SU-DHL-6 (cell line): Measurements from ENCODE around the gene UBE2E3.

Source experiments
- H2AFZ ChIP-seq: fragments of 200-600 bp; sonication (generic); 2 replicates; pipeline ENCODE4 v1.6.1; 2014; ENCODE audit warnings: low read depth, mild to moderate bottlenecking, moderate library complexity, mixed read lengths, antibody characterized with exemption, low read length; ENCODE audit not compliant: severe bottlenecking
- H3F3A ChIP-seq: fragments of 200-600 bp; shearing (Covaris generic); 2 replicates; pipeline ENCODE4 v1.6.0; 2016; ENCODE audit warnings: antibody characterized with exemption, mild to moderate bottlenecking; ENCODE audit not compliant: insufficient read depth
- H3K27ac ChIP-seq: fragments of 200-600 bp; sonication (generic); 2 replicates; pipeline ENCODE4 v1.5.1; 2016; ENCODE audit warnings: low read depth, mild to moderate bottlenecking, low read length, moderate library complexity, mixed read lengths
- H3K27me3 ChIP-seq: fragments of 200-600 bp; sonication (generic), shearing (Covaris generic); 2 replicates; pipeline ENCODE4 v1.6.0; 2014; ENCODE audit warnings: mild to moderate bottlenecking, low read length
- H3K36me3 ChIP-seq: fragments of 200-600 bp; sonication (generic); 2 replicates; pipeline ENCODE4 v1.6.1; 2014; ENCODE audit warnings: mild to moderate bottlenecking, low read length, mixed read lengths
- H3K4me2 ChIP-seq: fragments of 300-600, 200-600 bp; shearing (Covaris generic), sonication (generic); 2 replicates; pipeline ENCODE4 v1.6.0; 2014; ENCODE audit warnings: low read length, low read depth, mild to moderate bottlenecking; ENCODE audit not compliant: poor library complexity, severe bottlenecking
- H3K4me3 ChIP-seq: fragments of 200-600 bp; sonication (generic); 2 replicates; pipeline ENCODE4 v1.5.1; 2014; ENCODE audit warnings: antibody characterized with exemption, low read length, mild to moderate bottlenecking, mixed read lengths; ENCODE audit not compliant: insufficient read depth, poor library complexity, severe bottlenecking
- H3K79me2 ChIP-seq: fragments of 200-600 bp; sonication (generic); 2 replicates; pipeline ENCODE4 v1.6.1; 2014; ENCODE audit warnings: mild to moderate bottlenecking, low read length, moderate library complexity; ENCODE audit not compliant: insufficient read depth
- H3K9ac ChIP-seq: fragments of 200-600 bp; sonication (generic); 2 replicates; pipeline ENCODE4 v1.7.0; 2014; ENCODE audit warnings: mild to moderate bottlenecking, low read length
- H3K9me2 ChIP-seq: fragments of 200-600 bp; sonication (generic); replicated peaks from 2 replicates; pipeline ENCODE4 v1.6.1; 2014; ENCODE audit warnings: low read length; ENCODE audit not compliant: insufficient read depth
- H3K9me3 ChIP-seq: fragments of 200-600 bp; sonication (generic); 2 replicates; pipeline ENCODE4 v1.6.1; 2014; ENCODE audit warnings: low read length, mixed read lengths; ENCODE audit not compliant: insufficient read depth
- H4K20me1 ChIP-seq: fragments of 200-600 bp; sonication (generic); 2 replicates; pipeline ENCODE4 v1.6.1; 2014; ENCODE audit warnings: low read depth, mild to moderate bottlenecking, antibody characterized with exemption, low read length, moderate library complexity, mixed read lengths
- EZH2phosphoT487 ChIP-seq: fragments of 200-600 bp; sonication (generic), shearing (Covaris generic); conservative IDR thresholded peaks from 2 replicates; pipeline ENCODE4 v1.6.1; 2018; ENCODE audit warnings: mild to moderate bottlenecking, antibody characterized with exemption, low read length, moderate library complexity, mixed read lengths
- TF ChIP-seq, protein P1 (sequence below): fragments of 200-600 bp; sonication (generic); IDR thresholded peaks from one replicate; pipeline ENCODE4 v1.5.1; 2017; ENCODE audit warnings: antibody characterized with exemption, mild to moderate bottlenecking, low read length, moderate library complexity; ENCODE audit not compliant: insufficient read depth, poor library complexity, severe bottlenecking

UBE2E3 gene

DNA sequence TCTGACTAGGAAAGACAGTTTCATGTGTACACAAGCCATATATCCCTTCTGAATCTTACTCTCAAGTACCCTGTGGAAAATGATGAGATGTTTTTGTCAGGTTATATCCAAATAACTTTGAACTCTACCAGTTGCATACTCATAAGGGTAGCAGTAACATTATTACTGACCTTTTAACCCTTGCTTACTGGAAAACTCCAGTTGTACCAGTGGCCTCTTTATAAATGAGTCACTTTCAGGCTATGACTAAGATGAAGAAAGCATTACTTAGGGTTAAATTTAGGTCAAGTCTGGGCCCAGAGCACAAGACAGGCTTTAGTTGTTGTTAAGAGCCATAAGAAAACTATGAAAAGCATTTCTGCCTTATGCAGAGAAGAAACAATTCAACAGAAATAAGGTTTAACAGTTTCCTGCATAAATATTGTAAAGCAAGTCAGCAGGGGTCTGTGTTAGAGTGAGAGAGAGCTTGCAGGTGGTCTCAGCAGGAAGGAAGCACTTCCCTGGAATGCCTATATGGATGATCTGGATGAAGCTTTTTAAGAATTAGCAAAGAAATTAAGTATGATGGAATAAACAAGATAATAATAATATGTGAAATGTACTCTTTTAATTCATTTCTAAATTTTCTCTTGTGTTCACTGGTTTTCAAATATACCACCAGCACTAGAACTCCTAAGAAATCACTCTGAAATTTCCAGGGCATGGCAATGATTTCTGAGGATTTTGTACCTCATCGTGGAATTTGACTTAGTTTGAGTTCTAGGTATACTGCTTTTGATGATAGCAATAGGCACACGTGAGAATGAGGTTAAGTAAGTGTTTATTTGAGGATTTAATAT lies 126.6 kb downstream of the UBE2E3 start:
- H3K9ac ChIP-seq: no peak overlapping the region
- no peak overlapping the region for H3K4me2 ChIP-seq
- no peak for TF ChIP-seq EZH2phosphoT487
- TF ChIP-seq, protein P1, sequence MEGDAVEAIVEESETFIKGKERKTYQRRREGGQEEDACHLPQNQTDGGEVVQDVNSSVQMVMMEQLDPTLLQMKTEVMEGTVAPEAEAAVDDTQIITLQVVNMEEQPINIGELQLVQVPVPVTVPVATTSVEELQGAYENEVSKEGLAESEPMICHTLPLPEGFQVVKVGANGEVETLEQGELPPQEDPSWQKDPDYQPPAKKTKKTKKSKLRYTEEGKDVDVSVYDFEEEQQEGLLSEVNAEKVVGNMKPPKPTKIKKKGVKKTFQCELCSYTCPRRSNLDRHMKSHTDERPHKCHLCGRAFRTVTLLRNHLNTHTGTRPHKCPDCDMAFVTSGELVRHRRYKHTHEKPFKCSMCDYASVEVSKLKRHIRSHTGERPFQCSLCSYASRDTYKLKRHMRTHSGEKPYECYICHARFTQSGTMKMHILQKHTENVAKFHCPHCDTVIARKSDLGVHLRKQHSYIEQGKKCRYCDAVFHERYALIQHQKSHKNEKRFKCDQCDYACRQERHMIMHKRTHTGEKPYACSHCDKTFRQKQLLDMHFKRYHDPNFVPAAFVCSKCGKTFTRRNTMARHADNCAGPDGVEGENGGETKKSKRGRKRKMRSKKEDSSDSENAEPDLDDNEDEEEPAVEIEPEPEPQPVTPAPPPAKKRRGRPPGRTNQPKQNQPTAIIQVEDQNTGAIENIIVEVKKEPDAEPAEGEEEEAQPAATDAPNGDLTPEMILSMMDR: no peak
- no peak overlapping the region for H3K27ac ChIP-seq
- H3K4me3 ChIP-seq: no peak overlapping the region
- no peak overlapping the region for H2AFZ ChIP-seq
- no peaks in the 10 kb centered on the region for H3F3A ChIP-seq
- H3K36me3 ChIP-seq: no peaks in the 10 kb centered on the region
- no peaks in the 10 kb centered on the region for H3K79me2 ChIP-seq
- no peaks in the 10 kb centered on the region for H3K9me2 ChIP-seq
- H3K9me3 ChIP-seq: no peaks in the 10 kb centered on the region
- H4K20me1 ChIP-seq: no peaks in the 10 kb centered on the region
- no peaks in the 10 kb centered on the region for H3K27me3 ChIP-seq

DNA sequence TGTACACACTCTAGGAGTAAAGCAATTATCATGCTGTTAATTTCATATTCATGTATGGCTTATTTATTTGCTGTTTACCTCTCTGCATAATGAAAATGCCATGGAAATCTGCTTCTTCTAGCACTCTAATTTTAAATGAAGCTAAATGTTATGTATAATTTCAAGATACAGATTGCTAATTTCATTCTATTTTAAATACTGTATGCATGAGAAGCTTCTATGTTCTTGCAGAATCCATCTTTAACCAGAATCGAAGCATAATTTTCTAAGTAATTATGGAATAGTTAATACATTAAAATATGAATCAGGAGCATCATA lies 127.2 kb downstream of the UBE2E3 start:
- no peaks in the 10 kb centered on the region for H3K9me3 ChIP-seq
- no peak overlapping the region for H3K4me2 ChIP-seq
- H3F3A ChIP-seq: no peaks in the 10 kb centered on the region
- no peak for TF ChIP-seq EZH2phosphoT487
- TF ChIP-seq, protein P1: no peak
- H2AFZ ChIP-seq: no peak overlapping the region
- H3K27ac ChIP-seq: no peak overlapping the region
- H3K79me2 ChIP-seq: no peaks in the 10 kb centered on the region
- H3K9me2 ChIP-seq: no peaks in the 10 kb centered on the region
- H3K4me3 ChIP-seq: no peak overlapping the region
- no peak overlapping the region for H3K9ac ChIP-seq
- H4K20me1 ChIP-seq: no peaks in the 10 kb centered on the region
- H3K27me3 ChIP-seq: no peaks in the 10 kb centered on the region
- no peaks in the 10 kb centered on the region for H3K36me3 ChIP-seq

DNA sequence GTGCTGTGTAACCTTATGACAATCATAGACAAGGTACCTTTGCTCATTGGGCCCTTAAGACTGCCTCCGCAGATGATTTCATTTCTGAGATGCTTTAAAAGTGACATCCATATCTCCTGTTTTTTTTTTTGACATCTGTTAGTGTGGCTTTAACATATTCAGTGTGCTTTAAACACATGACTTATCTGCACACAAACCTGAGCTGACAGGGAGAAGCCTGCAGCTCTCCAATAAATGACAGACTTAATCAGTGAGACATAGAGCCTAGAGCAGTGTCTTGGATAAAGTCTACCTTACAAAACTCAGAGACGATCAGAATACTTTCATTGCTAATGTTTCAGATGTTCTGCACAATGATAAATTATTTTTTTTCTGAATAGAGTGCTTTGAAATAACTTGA lies 130.7 kb downstream of the UBE2E3 start:
- H4K20me1 ChIP-seq: no peaks in the 10 kb centered on the region
- TF ChIP-seq EZH2phosphoT487: no peak
- TF ChIP-seq, protein P1: no peak
- no peaks in the 10 kb centered on the region for H3K9me3 ChIP-seq
- H3F3A ChIP-seq: no peaks in the 10 kb centered on the region
- H3K27me3 ChIP-seq: no peaks in the 10 kb centered on the region
- H3K9ac ChIP-seq: no peak overlapping the region
- no peak overlapping the region for H2AFZ ChIP-seq
- H3K9me2 ChIP-seq: no peaks in the 10 kb centered on the region
- no peaks in the 10 kb centered on the region for H3K36me3 ChIP-seq
- no peaks in the 10 kb centered on the region for H3K79me2 ChIP-seq
- H3K4me3 ChIP-seq: no peak overlapping the region
- H3K27ac ChIP-seq: no peak overlapping the region
- H3K4me2 ChIP-seq: no peak overlapping the region
